Measurements from ENCODE around the gene ERCC2.

GRCh38 chr19:45320997-45321775 lies 49.2 kb downstream of the ERCC2 start:
- TF ChIP-seq JUND (IDR thresholded peaks at IDR 0.05; ENCODE audit: low read length) (no peak), EP300 (IDR thresholded peaks at IDR 0.05; ENCODE audit: borderline replicate concordance in 1 of 2, low read depth in 2 of 2, low read length in 2 of 2) (no peak), JUN (IDR thresholded peaks at IDR 0.05; ENCODE audit: low read depth, low read length) (no peak), ZNF274 (IDR thresholded peaks at IDR 0.05; ENCODE audit: borderline replicate concordance, extremely low read depth, low read length) (no peak), RAD21 (IDR thresholded peaks at IDR 0.05 in 1 of 2, conservative IDR thresholded peaks at IDR 0.05 in 1 of 2; ENCODE audit: low read depth in 2 of 2, low read length in 2 of 2) (no peak), SUZ12 (IDR thresholded peaks at IDR 0.05; ENCODE audit: low read length) (no peak), CTCF (IDR thresholded peaks at IDR 0.05; ENCODE audit: control extremely low read depth in 1 of 3, insufficient read depth in 1 of 3, low read depth in 1 of 3, low read length in 3 of 3) (no peak), POLR2A (IDR thresholded peaks at IDR 0.05; ENCODE audit: control extremely low read depth in 1 of 2, low read depth in 2 of 2, low read length in 2 of 2) (no peak)
